Activated effector memory CD4-positive, alpha-beta T cell treated with anti-CD3 and anti-CD28 coated beads, Interleukin-2, amount 50 U/mL, for 16 hours (primary cell): ENCODE measurements around the gene ABCA12.
"Not testable (repeated sequence)": the region's sequence is repeated elsewhere in the genome, so short reads cannot be mapped to it uniquely, and the experiment has no call there.

Experiments used
- DNase-seq: peaks from one replicate; pipeline ENCODE4 v3.0.0-alpha.2; 2020

ABCA12 gene

GRCh38 chr2:215138479-215138878 is at the start of gene ABCA12:
TSS of gene ABCA12 (minus strand) at chr2:215138626. CDS start at chr2:215138208, 418 bp downstream.
- no peak for DNase-seq

GRCh38 chr2:215188078-215188477 is 49.7 kb upstream of the ABCA12 start:
- DNase-seq, result no peak

GRCh38 chr2:215186021-215186420 is 47.6 kb upstream of the ABCA12 start:
- DNase-seq, result no peak

- no peak for DNase-seq
Observed at GRCh38 chr2:215178121-215178520, 39.7 kb upstream of the ABCA12 start.

GRCh38 chr2:215171796-215172195 is 33.4 kb upstream of the ABCA12 start:
- DNase-seq, result no peak

- no peak for DNase-seq
Observed at GRCh38 chr2:215171151-215171550, 32.7 kb upstream of the ABCA12 start.

- not testable (repeated sequence) for DNase-seq
Observed at GRCh38 chr2:215166505-215166904, 28.1 kb upstream of the ABCA12 start.

- DNase-seq, result not testable (repeated sequence)
Observed at GRCh38 chr2:215163319-215163718, 24.9 kb upstream of the ABCA12 start.

- DNase-seq, result no peak
Observed at GRCh38 chr2:215161301-215161829, 22.9 kb upstream of the ABCA12 start.

GRCh38 chr2:215160081-215160480 is 21.7 kb upstream of the ABCA12 start:
- no peak for DNase-seq

GRCh38 chr2:215156453-215156852 is 18.0 kb upstream of the ABCA12 start:
- no peak for DNase-seq

- DNase-seq, result no peak
Observed at GRCh38 chr2:215149894-215150293, 11.5 kb upstream of the ABCA12 start.

- DNase-seq, result no peak
Observed at GRCh38 chr2:215149486-215149885, 11.1 kb upstream of the ABCA12 start.

- no peak for DNase-seq
Observed at GRCh38 chr2:215149060-215149459, 10.6 kb upstream of the ABCA12 start.

- DNase-seq, result no peak
Observed at GRCh38 chr2:215145611-215146010, 7.2 kb upstream of the ABCA12 start.

- no peak for DNase-seq
Observed at GRCh38 chr2:215144106-215144875, 5.9 kb upstream of the ABCA12 start.

GRCh38 chr2:215143458-215143857 is 5.0 kb upstream of the ABCA12 start:
- DNase-seq, result no peak

- no peak for DNase-seq
Observed at GRCh38 chr2:215141706-215142105, 3.3 kb upstream of the ABCA12 start.

- DNase-seq, result no peak
Observed at GRCh38 chr2:215140166-215140707, 1.8 kb upstream of the ABCA12 start.

- DNase-seq, result no peak
Observed at GRCh38 chr2:215137741-215138340, 585 bp downstream of the ABCA12 start.

- no peak for DNase-seq
Observed at GRCh38 chr2:215137329-215137686, 1.1 kb downstream of the ABCA12 start.

GRCh38 chr2:215136669-215137328 is 1.6 kb downstream of the ABCA12 start:
- no peak for DNase-seq

GRCh38 chr2:215120401-215120800 is 18.0 kb downstream of the ABCA12 start:
- no peak for DNase-seq

GRCh38 chr2:215119847-215120246 is 18.6 kb downstream of the ABCA12 start:
- DNase-seq, result no peak
